Measurements from ENCODE around the gene PPM1H. TPM values are rescaled to one million over a fixed set of nuclear protein-coding genes. Genes with fewer than 3 reads are reported as not detected.

Gene PPM1H
- total RNA-seq, 1 experiment from 2014 or later, result 0.04 TPM

- BruUV-seq (replicated peaks), result no TSS peak
- CTCF ChIA-PET, result no interaction called here
- DNase-seq (ENCODE audit: low spot score), result no peak
Observed at GRCh38 chr12:62659453-62660295, 275.3 kb downstream of the PPM1H start.

GRCh38 chr12:62658910-62659309, 276.0 kb downstream of the PPM1H start:
- intact Hi-C loops (cut with micrococcal nuclease; ENCODE audit: unreplicated experiment), result no loop called here
- H3K27me3 ChIP-seq (replicated peaks; ENCODE audit: insufficient read depth, low read depth, low read length, poor library complexity), result no peaks in the 10 kb centered on the region
- no peak overlapping the region for H3K27ac ChIP-seq (ENCODE audit: low read depth, low read length, poor library complexity, severe bottlenecking)
- no peak for DNase-seq (ENCODE audit: low spot score)
- TF ChIP-seq EZH2 (IDR thresholded peaks at IDR 0.05; ENCODE audit: borderline replicate concordance, low read depth, low read length, poor library complexity, severe bottlenecking) (no peak), CTCF (conservative IDR thresholded peaks at IDR 0.05; ENCODE audit: low read depth, low read length) (no peak)
- no peaks in the 10 kb centered on the region for H3K36me3 ChIP-seq (ENCODE audit: insufficient read depth, low read length, poor library complexity, severe bottlenecking)
- ChIA-PET POLR2A (ENCODE audit: low non-redundant PET) (no interaction called here), CTCF (no interaction called here)
- BruUV-seq (replicated peaks), result no TSS peak
- H3K4me3 ChIP-seq (ENCODE audit: low read depth, low read length, poor library complexity, severe bottlenecking), result no peak overlapping the region
- H3K9me3 ChIP-seq (ENCODE audit: low read depth, low read length, poor library complexity, severe bottlenecking), result no peaks in the 10 kb centered on the region
- no peaks in the 10 kb centered on the region for H3K4me1 ChIP-seq (ENCODE audit: insufficient read depth, low read length, poor library complexity, severe bottlenecking)

More at GRCh38 chr12:62659453-62660295, 275.3 kb downstream of the PPM1H start:
- no peak overlapping the region for H3K4me3 ChIP-seq (ENCODE audit: low read depth, low read length, poor library complexity, severe bottlenecking)
- H3K27ac ChIP-seq (ENCODE audit: low read depth, low read length, poor library complexity, severe bottlenecking), result no peak overlapping the region
- H3K36me3 ChIP-seq (ENCODE audit: insufficient read depth, low read length, poor library complexity, severe bottlenecking), result no peaks in the 10 kb centered on the region
- no peaks in the 10 kb centered on the region for H3K27me3 ChIP-seq (replicated peaks; ENCODE audit: insufficient read depth, low read depth, low read length, poor library complexity)
- H3K4me1 ChIP-seq (ENCODE audit: insufficient read depth, low read length, poor library complexity, severe bottlenecking), result no peaks in the 10 kb centered on the region
- TF ChIP-seq EZH2 (IDR thresholded peaks at IDR 0.05; ENCODE audit: borderline replicate concordance, low read depth, low read length, poor library complexity, severe bottlenecking) (no peak), CTCF (conservative IDR thresholded peaks at IDR 0.05; ENCODE audit: low read depth, low read length) (no peak)
- H3K9me3 ChIP-seq (ENCODE audit: low read depth, low read length, poor library complexity, severe bottlenecking), result no peaks in the 10 kb centered on the region
- POLR2A ChIA-PET (ENCODE audit: low non-redundant PET), result no interaction called here
- intact Hi-C loops (cut with micrococcal nuclease; ENCODE audit: unreplicated experiment), result no loop called here

GRCh38 chr12:62657363-62657632, 277.7 kb downstream of the PPM1H start:
- POLR2A ChIA-PET (ENCODE audit: low non-redundant PET), result no interaction called here

More at GRCh38 chr12:62657363-62657632, 277.7 kb downstream of the PPM1H start:
- no peaks in the 10 kb centered on the region for H3K9me3 ChIP-seq (ENCODE audit: low read depth, low read length, poor library complexity, severe bottlenecking)
- CTCF ChIA-PET, result no interaction called here
- H3K4me1 ChIP-seq (ENCODE audit: insufficient read depth, low read length, poor library complexity, severe bottlenecking), result no peaks in the 10 kb centered on the region
- TF ChIP-seq EZH2 (IDR thresholded peaks at IDR 0.05; ENCODE audit: borderline replicate concordance, low read depth, low read length, poor library complexity, severe bottlenecking), result no peak
- TF ChIP-seq CTCF (conservative IDR thresholded peaks at IDR 0.05; ENCODE audit: low read depth, low read length), result no peak
- H3K27me3 ChIP-seq (replicated peaks; ENCODE audit: insufficient read depth, low read depth, low read length, poor library complexity), result no peaks in the 10 kb centered on the region
- intact Hi-C loops (cut with micrococcal nuclease; ENCODE audit: unreplicated experiment), result no loop called here
- no TSS peak for BruUV-seq (replicated peaks)
- H3K4me3 ChIP-seq (ENCODE audit: low read depth, low read length, poor library complexity, severe bottlenecking), result no peak overlapping the region
- H3K36me3 ChIP-seq (ENCODE audit: insufficient read depth, low read length, poor library complexity, severe bottlenecking), result no peaks in the 10 kb centered on the region
- no peak for DNase-seq (ENCODE audit: low spot score)
- no peak overlapping the region for H3K27ac ChIP-seq (ENCODE audit: low read depth, low read length, poor library complexity, severe bottlenecking)

Measured in A673 (cell line).